Cardiac septum (tissue), 1 donor: Measurements from ENCODE around the gene MEF2D. TPM values are rescaled to one million over a fixed set of nuclear protein-coding genes. Genes with fewer than 3 reads are reported as not detected.

Experiments used
- DNase-seq: peaks from one replicate; pipeline ENCODE4 v3.0.0-alpha.2; 2020; ENCODE audit warnings: low spot score
- intact Hi-C: fragments of 100-400 bp; cut with DNase I; formaldehyde crosslinking; loops from one replicate; pipeline ENCODE4 v1.14.0; 2022
- total RNA-seq: library from RNA; stranded (reverse); fragmentation: NEBNext Ultra II Directional; extraction: Animal tissue kit (Norgen Biotek cat#: 25700); gene quantifications from one replicate; pipeline ENCODE4 v1.2.1, GENCODE V29; 2021
- donor health status: DM: no; HTN: no; CAD: no.

The MEF2D gene
- total RNA-seq, 1 donor from 2014 or later, result 93.1 TPM

GRCh38 chr1:156436141-156437036 lies 64.2 kb downstream of the MEF2D start:
- intact Hi-C loops, result no loop called here
- no peak for DNase-seq

- no peak for DNase-seq
- intact Hi-C loops, result no loop called here
Measured at GRCh38 chr1:156435545-156436140, 64.9 kb downstream of the MEF2D start.

GRCh38 chr1:156434989-156435544 lies 65.5 kb downstream of the MEF2D start:
- no peak for DNase-seq
- intact Hi-C loops, result no loop called here

GRCh38 chr1:156433602-156434001 lies 67.0 kb downstream of the MEF2D start:
- intact Hi-C loops, result no loop called here
- no peak for DNase-seq

GRCh38 chr1:156433032-156433431 lies 67.5 kb downstream of the MEF2D start:
- DNase-seq, result no peak
- intact Hi-C loops, result no loop called here

GRCh38 chr1:156432669-156433018 lies 67.9 kb downstream of the MEF2D start:
- intact Hi-C loops, result no loop called here
- no peak for DNase-seq

- intact Hi-C loops, result no loop called here
- DNase-seq, result no peak
Measured at GRCh38 chr1:156431769-156432668, 68.6 kb downstream of the MEF2D start.

- no peak for DNase-seq
- intact Hi-C loops, result no loop called here
Measured at GRCh38 chr1:156431366-156431765, 69.2 kb downstream of the MEF2D start.

- intact Hi-C loops, result no loop called here
- no peak for DNase-seq
Measured at GRCh38 chr1:156430866-156431265, 69.7 kb downstream of the MEF2D start.

- DNase-seq, result no peak
- intact Hi-C loops, result no loop called here
Measured at GRCh38 chr1:156430303-156430702, 70.3 kb downstream of the MEF2D start.

GRCh38 chr1:156429313-156430060 lies 71.1 kb downstream of the MEF2D start:
- intact Hi-C loops, result no loop called here

GRCh38 chr1:156428746-156429288 lies 71.8 kb downstream of the MEF2D start:
- intact Hi-C loops, result no loop called here
- no peak for DNase-seq

More at GRCh38 chr1:156429313-156430060, 71.1 kb downstream of the MEF2D start:
- no peak for DNase-seq

GRCh38 chr1:156427957-156428356 lies 72.6 kb downstream of the MEF2D start:
- no peak for DNase-seq
- intact Hi-C loops, result no loop called here

- DNase-seq, result no peak
- intact Hi-C loops, result no loop called here
Measured at GRCh38 chr1:156425943-156426342, 74.6 kb downstream of the MEF2D start.

GRCh38 chr1:156424806-156425432 lies 75.7 kb downstream of the MEF2D start:
- DNase-seq, result no peak
- intact Hi-C loops, result no loop called here

- DNase-seq, result no peak
- intact Hi-C loops, result no loop called here
Measured at GRCh38 chr1:156423422-156424352, 76.9 kb downstream of the MEF2D start.

- intact Hi-C loops, result no loop called here
- DNase-seq, result no peak
Measured at GRCh38 chr1:156422602-156423091, 77.9 kb downstream of the MEF2D start.
